ENCODE measurements around the gene TRIM26. TPM values are rescaled to one million over a fixed set of nuclear protein-coding genes. Genes with fewer than 3 reads are reported as not detected.

The TRIM26 gene
- total RNA-seq, 1 donor: 32.4 TPM

DNA sequence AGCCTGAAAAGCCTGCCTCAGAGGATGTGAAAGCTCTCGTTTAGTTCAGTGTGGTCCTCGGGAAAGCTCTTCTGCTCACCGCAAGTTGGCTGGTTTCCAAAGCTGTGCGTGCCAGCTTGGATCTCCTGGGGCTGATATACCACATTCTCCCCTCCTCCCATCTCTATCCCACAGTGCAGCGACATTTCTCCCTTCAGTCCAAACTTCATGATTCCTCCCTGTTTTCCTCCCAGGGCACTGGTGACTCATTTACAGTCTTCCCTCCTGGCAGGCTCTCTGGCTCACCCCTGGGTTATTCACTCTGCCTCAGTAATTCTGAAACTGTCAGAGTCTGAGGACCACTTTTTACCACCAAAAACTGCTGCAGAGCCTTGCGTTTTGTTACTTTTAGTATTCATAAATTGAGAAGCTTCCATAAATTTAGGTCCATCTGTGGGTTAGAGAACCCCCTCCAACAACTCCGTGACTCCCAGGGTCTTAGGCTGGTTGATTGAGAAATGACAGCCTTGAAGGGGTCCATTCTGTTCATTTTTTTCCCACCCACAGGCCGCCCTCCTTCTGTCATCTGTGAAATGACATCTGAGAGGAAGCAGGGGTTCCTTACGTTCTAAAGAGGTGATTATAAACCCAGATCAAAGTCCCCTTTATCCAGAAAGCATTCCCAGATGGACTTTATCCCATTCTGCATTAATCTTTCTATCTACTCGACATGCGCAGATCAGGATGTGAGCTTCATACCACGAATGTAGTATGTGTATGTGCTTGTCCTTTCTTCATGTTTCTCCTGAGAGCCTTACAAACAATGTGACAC lies 58.3 kb downstream of the TRIM26 start:
- DNase-seq (ENCODE audit: low read depth): peak; percentile 88
- TF ChIP-seq, protein P1, sequence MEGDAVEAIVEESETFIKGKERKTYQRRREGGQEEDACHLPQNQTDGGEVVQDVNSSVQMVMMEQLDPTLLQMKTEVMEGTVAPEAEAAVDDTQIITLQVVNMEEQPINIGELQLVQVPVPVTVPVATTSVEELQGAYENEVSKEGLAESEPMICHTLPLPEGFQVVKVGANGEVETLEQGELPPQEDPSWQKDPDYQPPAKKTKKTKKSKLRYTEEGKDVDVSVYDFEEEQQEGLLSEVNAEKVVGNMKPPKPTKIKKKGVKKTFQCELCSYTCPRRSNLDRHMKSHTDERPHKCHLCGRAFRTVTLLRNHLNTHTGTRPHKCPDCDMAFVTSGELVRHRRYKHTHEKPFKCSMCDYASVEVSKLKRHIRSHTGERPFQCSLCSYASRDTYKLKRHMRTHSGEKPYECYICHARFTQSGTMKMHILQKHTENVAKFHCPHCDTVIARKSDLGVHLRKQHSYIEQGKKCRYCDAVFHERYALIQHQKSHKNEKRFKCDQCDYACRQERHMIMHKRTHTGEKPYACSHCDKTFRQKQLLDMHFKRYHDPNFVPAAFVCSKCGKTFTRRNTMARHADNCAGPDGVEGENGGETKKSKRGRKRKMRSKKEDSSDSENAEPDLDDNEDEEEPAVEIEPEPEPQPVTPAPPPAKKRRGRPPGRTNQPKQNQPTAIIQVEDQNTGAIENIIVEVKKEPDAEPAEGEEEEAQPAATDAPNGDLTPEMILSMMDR (IDR thresholded peaks at IDR 0.05; ENCODE audit: insufficient read depth, low read length): no peak
- no peak overlapping the region for H3K4me3 ChIP-seq (ENCODE audit: low read depth, low read length)

GRCh38 chr6:30154061-30154460 lies 59.1 kb downstream of the TRIM26 start:
- TF ChIP-seq, protein P1 (IDR thresholded peaks at IDR 0.05; ENCODE audit: insufficient read depth, low read length): no peak
- no peak overlapping the region for H3K4me3 ChIP-seq (ENCODE audit: low read depth, low read length)
- DNase-seq (ENCODE audit: low read depth): no peak

DNA sequence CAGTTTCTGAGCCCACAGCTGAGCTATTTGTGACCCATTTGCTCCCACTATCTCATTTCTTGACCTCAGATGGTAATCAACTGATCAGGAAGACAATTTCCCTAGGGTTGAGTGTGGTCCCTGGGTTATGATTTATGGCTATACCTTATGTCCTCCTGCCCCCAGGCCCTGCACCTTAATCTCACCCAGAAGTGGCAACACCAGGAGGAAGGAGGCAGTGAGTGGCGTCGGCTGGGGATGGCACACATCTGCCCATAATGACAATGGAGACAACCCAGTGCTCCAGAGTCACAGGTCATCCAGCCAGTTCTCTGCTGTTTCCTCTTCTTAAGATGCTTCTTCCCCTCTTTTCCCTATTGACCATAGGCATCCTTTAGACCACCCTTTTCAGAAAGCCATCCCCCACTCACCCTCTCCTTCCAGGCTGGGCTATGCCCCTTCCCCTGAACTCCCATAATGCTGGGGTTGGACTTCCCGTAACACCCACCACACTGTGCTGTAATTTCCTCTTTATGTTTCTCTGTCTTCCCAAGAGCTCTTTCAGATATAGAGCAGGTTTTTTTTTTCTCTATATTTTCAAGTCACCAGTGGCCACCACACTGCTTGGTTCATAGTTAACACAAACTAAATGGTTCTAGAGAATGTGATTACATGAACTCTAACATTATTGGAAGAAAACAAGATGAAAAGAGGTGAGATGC lies 60.1 kb downstream of the TRIM26 start:
- no peak overlapping the region for H3K4me3 ChIP-seq (ENCODE audit: low read depth, low read length)
- TF ChIP-seq, protein P1 (IDR thresholded peaks at IDR 0.05; ENCODE audit: insufficient read depth, low read length): no peak
- DNase-seq (ENCODE audit: low read depth): no peak

- DNase-seq (ENCODE audit: low read depth): no peak
- TF ChIP-seq, protein P1 (IDR thresholded peaks at IDR 0.05; ENCODE audit: insufficient read depth, low read length): no peak
- no peak overlapping the region for H3K4me3 ChIP-seq (ENCODE audit: low read depth, low read length)
These were observed 61.1 kb downstream of the TRIM26 start for GRCh38 chr6:30152016-30152673.

GRCh38 chr6:30151580-30151979 lies 61.6 kb downstream of the TRIM26 start:
- no peak overlapping the region for H3K4me3 ChIP-seq (ENCODE audit: low read depth, low read length)
- no peak for DNase-seq (ENCODE audit: low read depth)
- TF ChIP-seq, protein P1 (IDR thresholded peaks at IDR 0.05; ENCODE audit: insufficient read depth, low read length): no peak

DNA sequence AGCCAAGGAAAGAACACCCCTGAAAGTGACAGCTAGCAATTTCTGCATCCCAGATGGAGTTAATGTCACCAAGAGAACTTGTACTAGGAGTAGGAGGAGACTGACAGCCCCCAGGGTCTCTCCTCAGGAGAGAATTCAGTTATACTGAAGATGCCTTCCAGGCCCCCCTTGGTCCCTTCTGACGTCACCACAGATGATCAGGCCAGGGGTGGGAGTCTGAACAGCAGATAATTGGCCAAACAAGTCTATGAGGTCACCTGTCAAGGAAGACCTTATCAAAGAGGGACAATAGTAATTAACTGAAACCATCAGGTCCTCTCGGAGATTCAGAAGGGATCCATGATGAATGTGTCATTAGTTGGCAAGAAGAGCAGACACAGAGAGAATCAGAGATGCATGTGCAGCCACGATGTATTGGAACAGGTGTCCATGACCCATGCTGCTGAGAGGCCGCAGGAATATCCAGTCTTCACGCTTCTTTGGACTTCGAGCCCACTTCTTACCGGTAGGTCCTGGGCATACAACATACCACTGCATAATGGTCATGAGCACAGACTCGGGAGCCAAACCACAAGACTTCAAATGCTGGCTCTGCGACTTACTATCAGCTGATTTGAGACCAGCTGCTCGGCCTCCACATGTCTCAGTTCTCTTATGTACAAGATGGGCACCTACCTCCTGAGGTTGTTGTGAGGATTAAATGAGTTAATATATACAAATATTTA lies 62.4 kb downstream of the TRIM26 start:
- no peak overlapping the region for H3K4me3 ChIP-seq (ENCODE audit: low read depth, low read length)
- TF ChIP-seq, protein P1 (IDR thresholded peaks at IDR 0.05; ENCODE audit: insufficient read depth, low read length): no peak
- peak; percentile 44 for DNase-seq (ENCODE audit: low read depth)

Measured in fibroblast of the aortic adventitia (primary cell).